ENCODE data around the gene CDC42SE2.

The CDC42SE2 gene

DNA sequence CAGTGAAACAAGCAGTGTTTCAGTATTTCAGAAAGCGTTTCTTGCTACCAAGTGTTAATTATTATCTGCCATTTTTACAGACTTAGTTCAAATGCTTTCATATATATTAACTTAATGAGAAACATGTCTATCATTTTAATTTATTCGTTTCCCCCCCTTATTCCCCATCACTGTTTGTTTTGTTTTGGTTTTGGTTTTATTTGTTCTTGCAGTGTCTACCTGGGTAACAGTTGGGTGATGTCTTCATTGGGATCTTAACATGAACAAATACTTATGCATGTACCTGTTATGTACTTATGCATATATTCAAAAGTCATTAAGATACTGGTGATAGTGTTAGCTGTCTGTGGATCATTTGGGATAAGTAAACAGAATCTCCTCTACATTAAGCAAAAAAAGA, 108.0 kb downstream of the CDC42SE2 start:
- no peak overlapping the region for H3K4me3 ChIP-seq (ENCODE audit: low read length)
- TF ChIP-seq ZNF274 (IDR thresholded peaks at IDR 0.05; ENCODE audit: low read depth, low read length): no peak

DNA sequence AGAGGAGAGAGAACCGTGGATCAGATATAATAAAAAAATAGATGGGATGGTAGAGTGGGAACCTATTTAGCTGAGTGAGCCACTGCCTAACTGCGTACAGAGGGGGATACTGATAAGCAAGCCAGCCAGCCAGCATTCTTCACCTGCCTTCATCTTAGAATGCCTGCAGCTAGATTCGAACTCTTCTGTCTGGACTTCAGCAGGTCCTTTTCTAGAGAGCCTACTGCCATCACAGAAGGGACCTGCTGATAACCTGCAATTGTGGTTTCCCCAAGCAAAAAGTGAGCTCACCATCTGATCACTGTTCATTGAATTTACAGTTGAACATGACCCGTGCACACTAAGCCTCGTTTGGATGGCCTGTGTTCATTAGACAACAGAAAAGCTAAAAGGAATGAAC, 109.4 kb downstream of the CDC42SE2 start:
- no peak for TF ChIP-seq ZNF274 (IDR thresholded peaks at IDR 0.05; ENCODE audit: low read depth, low read length)
- peak overlapping the region; percentile 16; the same call in 1 of the 2 replicates for H3K4me3 ChIP-seq (ENCODE audit: low read length)

DNA sequence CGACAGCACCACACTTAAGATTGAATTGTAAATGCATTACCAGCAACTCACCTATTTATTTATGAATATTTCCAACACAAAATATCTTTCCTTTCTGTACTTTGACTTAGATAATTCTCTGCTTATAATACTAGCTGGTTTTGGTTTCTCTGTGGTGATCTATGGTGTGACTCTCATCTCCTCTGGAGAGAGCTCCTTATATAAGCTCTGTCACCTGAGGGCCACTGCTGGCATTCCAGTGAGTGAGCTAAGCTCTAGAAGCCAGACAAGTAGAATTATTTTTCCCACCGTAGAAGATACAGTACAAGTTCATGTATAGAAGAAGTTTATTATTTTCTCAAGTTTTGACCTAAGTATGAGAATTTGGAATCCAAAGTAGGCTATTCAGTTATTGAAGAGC, 111.5 kb downstream of the CDC42SE2 start:
- H3K4me3 ChIP-seq (ENCODE audit: low read length): peak overlapping the region; percentile 33; the same call in 1 of the 2 replicates
- no peak for TF ChIP-seq ZNF274 (IDR thresholded peaks at IDR 0.05; ENCODE audit: low read depth, low read length)

DNA sequence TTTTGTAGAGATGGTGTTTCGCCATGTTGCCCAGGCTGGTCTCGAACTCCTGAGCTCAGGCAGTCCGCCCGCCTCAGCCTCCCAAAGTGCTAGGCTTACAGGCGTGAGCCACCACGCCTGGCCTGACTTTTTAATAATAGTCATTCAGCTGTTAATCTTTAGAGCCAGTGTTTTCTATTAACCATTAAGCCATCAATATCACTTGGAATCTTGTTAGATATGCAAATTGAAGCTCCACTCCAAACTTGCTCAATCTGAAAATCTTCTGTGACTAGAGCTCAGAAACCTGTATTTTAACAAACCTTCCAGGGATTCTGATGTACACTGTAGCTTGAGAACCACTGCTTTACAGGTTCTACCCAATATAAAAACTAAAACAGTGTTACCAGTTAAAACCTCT, 113.5 kb downstream of the CDC42SE2 start:
- H3K4me3 ChIP-seq (ENCODE audit: low read length): no peak overlapping the region
- no peak for TF ChIP-seq ZNF274 (IDR thresholded peaks at IDR 0.05; ENCODE audit: low read depth, low read length)

DNA sequence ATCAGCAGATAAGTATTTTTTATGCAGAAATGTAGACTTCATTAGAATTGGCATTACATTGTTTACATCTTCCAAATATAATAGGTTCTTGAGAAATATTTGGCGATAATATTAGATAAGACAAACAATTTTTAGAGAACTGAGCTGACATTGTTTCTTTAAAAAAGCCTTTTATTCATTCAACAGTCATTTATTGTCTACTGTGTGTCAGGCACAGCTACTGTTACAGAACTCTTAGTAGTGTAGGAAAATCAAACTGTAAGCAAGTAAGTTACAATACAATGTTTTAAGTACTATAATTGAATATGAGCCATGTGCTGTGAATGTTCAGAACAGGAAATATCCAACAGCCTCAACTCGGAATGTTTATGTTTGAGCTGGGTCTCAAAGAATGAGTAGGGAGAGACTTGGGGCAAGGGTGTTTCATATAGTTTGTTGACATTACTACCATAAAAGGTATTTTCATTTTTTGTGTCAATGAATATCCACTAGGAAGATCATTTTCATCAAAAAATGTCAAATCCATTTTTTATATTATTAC, 114.0 kb downstream of the CDC42SE2 start:
- H3K4me3 ChIP-seq (ENCODE audit: low read length): no peak overlapping the region
- TF ChIP-seq ZNF274 (IDR thresholded peaks at IDR 0.05; ENCODE audit: low read depth, low read length): no peak

DNA sequence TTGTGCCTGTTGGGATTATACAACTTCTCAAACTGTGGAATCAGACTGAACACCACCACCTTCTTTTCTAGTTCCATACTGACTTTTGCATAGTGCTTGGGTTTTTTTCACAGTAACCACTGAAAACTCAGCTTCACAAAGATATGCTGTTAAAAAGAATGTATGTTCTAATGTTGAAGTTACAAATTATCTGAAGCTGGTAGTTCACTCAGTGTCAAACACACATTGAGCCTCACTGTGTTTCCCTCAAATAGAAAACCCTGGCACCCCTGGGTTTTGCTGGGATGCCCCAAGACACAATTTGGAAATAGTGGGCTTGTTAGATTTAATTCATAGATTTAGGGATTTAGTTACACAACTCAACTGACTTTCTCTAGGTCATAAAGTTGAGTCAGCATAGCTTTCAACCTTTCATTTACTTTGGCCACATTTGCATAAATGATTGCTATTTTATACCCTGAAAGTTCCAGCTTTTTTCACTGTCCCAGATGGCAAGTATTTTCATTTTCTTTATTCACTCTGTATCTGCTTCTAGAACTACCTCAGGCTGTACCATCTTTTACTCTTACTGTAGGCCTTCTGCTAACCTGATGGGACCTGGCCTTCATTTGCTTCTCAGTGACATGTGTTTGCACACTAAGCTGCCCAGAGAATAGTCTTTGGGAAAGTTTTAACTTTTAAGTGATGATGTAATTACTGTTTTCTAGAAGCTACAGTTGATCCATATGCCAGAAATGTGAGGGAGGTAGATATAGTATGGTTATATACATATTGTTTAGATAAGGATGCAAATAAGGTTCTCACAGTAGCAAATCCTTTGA, 115.1 kb downstream of the CDC42SE2 start:
- no peak for TF ChIP-seq ZNF274 (IDR thresholded peaks at IDR 0.05; ENCODE audit: low read depth, low read length)
- H3K4me3 ChIP-seq (ENCODE audit: low read length): no peak overlapping the region

DNA sequence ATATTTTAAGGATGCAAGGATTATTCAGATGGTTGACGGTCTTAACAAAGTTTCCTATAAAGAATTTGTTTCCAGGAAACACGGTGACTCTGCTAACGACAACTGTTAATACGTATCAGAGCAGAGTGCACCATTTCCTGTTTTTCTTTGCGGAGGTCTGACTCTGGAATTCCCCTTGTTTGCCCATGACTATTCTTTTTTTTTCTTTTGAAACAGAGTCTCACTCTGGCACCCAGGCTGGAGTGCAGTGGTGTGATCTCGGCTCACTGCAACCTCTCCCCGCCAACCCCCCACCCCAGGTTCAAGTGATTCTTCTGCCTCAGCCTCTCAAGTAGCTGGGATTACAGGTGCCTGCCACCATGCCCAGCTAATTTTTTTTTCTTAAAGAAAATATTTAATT, 115.9 kb downstream of the CDC42SE2 start:
- TF ChIP-seq ZNF274 (IDR thresholded peaks at IDR 0.05; ENCODE audit: low read depth, low read length): no peak
- H3K4me3 ChIP-seq (ENCODE audit: low read length): peak overlapping the region; percentile 24; the same call in 1 of the 2 replicates

DNA sequence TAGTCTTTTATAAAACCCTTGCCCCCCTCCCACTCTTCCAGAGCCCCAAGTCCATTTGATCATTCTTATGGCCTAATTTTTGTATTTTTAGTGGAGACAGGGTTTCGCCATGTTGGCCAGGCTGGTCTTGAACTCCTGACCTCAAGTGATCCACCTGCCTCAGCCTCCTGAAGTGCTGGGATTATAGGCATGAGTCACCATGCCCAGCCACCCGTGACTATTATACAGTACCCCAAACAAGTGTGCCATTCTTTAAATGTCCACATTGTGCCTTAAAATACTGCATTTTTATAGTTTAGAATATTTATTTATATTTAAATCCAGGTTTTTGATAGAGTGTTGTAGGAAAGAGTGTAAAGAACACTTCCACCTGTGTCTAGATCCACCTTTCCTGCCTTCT, 116.4 kb downstream of the CDC42SE2 start:
- H3K4me3 ChIP-seq (ENCODE audit: low read length): peak overlapping the region; percentile 9; the same call in 1 of the 2 replicates

DNA sequence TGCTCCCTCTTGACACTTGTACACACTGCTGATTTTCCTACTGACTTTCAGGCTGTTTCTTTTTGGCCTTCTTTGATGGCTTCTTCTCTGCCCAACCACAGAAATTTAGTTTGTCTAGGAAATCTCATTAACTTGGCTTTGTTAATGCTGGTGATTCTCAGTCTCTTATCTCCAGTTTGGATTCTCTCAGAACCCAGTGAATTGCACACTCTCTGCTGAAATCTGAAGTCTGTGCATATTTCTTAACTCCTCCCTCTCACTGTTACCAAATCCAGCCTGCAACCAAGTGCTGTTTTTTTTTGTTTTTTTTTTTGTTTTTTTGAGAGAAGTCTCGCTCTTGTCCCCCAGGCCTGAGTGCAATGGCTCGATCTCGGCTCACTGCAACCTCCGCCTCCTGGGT, 117.2 kb downstream of the CDC42SE2 start:
- peak overlapping the region; percentile 42; the same call in 1 of the 2 replicates for H3K4me3 ChIP-seq (ENCODE audit: low read length)
- TF ChIP-seq ZNF274 (IDR thresholded peaks at IDR 0.05; ENCODE audit: low read depth, low read length): no peak

DNA sequence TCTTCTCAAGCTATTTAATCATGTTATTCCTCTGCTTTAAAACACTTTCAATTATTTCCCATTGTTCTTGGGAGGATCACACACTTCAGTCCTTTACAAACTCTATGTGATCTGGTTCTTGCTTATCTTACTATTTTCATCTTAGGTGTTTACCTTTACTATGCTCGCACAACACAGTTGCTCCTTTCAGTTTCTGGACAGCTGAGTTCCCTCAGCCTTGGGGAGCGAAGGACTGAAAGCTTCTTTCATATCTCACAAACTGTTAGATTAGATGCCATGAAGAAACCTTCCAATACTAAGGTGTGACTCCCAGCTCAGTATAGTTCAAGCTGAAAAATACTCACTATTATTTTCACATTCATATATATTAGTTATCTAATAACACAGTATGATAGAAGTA, 117.9 kb downstream of the CDC42SE2 start:
- no peak for TF ChIP-seq ZNF274 (IDR thresholded peaks at IDR 0.05; ENCODE audit: low read depth, low read length)
- H3K4me3 ChIP-seq (ENCODE audit: low read length): no peak overlapping the region

DNA sequence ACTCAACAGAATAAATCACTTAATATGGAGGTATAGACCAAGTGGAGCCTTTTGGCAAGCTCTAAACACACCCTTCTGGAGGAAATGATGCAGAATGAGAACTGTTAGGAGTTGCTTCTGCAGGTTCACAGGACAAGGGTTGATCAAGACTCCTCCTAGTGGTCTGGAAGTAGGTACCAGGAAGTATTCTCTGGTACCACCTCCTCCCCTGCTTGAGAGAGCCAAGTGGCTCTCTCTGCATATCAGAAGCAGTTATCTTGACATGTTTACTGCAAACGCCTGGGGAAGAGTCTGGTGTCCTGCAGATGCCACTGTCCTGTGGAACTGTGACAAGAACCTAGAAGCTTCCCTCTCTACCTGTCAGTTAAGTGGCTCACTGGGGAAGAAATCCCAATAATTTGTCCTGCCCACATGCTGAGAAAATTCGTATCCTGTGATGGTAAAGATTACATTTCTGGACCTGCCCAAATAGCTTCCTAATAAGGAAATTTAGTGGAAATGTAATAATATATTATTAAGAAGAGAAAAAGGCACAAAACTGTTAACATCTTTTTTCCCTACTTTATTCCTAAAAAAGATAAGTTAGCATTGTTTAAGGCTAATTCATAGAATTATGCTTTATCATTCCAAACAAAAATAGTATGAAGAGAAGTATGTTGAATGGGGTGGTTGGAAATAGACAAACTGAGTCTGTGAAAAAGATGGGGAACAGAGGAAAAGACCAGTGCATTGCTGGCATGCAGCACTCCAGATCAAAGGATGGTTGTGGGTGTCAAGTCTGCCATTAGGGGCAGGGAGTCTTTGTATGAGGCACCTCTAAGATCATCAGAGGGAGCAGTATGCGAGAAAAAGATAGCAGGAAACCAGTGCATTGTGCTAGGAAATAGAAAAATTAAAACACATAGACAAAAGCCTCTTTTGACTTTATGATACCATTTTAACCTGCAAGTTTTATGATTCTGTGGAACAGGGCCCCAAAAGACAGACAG, 118.8 kb downstream of the CDC42SE2 start:
- no peak for TF ChIP-seq ZNF274 (IDR thresholded peaks at IDR 0.05; ENCODE audit: low read depth, low read length)
- peak overlapping the region; percentile 32; the same call in 1 of the 2 replicates for H3K4me3 ChIP-seq (ENCODE audit: low read length)

DNA sequence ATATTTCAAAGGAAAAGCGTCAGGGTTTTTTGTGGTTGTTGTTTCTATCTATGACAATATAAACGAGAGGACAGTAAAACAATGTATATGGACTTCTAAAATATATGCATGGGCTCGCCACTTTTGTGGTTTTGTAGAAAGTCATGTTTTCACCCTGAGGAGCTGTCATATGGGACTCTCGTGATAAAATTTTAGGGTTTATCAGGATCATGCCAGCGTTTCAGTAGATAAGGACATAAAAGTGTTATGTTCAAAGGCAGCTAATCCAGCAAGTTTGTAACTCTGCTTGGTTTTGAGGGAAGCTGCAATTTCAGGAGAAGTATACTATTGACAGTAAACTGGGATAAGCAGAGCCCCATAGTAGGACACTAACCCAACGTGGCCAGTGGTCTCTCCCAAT, 120.3 kb downstream of the CDC42SE2 start:
- H3K4me3 ChIP-seq (ENCODE audit: low read length): no peak overlapping the region
- TF ChIP-seq ZNF274 (IDR thresholded peaks at IDR 0.05; ENCODE audit: low read depth, low read length): no peak

DNA sequence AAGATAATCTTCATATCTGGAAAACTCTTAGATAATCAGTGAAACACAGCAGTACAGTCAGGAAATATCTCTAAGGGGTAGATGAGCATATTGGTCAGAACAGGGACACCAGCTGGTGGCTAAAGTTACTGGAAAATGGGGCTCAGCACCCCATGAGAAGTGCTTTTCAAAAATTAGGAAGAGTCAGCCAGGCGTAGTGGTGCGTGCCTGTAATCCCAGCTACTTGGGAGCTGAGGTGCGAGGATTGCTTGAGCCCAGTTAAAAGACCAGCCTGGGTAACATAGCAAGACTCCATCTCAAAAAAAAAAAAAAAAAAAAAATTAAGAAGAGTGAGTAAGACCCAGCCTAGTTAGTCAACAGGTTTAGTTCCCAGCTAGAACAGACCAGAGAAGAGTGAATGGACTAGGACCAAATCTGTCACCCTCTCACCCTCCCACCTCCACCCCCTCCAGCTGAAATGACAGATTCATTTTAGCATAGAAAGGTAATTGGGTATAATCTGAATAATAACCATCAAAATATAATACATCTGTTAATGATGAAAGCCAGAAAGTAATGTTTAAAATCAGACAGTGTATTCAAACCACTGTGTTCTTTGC, 120.9 kb downstream of the CDC42SE2 start:
- no peak for TF ChIP-seq ZNF274 (IDR thresholded peaks at IDR 0.05; ENCODE audit: low read depth, low read length)

DNA sequence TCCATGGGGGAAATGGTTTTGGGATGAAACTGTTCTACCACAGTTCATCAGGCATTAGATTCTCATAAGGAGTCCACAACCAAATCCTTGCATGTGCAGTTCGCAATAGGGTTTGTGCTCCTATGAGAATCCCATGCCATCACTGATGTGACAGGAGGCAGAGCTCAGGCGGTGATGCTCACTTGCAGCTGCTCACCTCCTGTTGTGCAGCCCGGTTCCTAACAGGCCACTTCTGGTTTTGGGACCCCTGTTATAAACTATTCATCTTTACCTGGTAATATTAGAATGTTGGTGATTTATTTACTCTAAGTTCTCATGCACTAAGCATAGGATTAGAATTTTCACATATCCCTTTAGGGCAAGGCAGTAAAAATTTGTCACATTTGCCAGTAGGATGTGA, 122.3 kb downstream of the CDC42SE2 start:
- TF ChIP-seq ZNF274 (IDR thresholded peaks at IDR 0.05; ENCODE audit: low read depth, low read length): no peak
- no peak overlapping the region for H3K4me3 ChIP-seq (ENCODE audit: low read length)

More for the DNA sequence above, 120.9 kb downstream of the CDC42SE2 start:
- H3K4me3 ChIP-seq (ENCODE audit: low read length): no peak overlapping the region

Data from GM08714 (cell line).